ENCODE data around the gene NACA2. TPM values are rescaled to one million over a fixed set of nuclear protein-coding genes. Genes with fewer than 3 reads are reported as not detected.
"Not testable (repeated sequence)": the region's sequence is repeated elsewhere in the genome, so short reads cannot be mapped to it uniquely, and the experiment has no call there.

The NACA2 gene
- total and polyA plus RNA-seq, 2 of the 4 experiments (the other 2 are of a cell fraction), result not detected

DNA sequence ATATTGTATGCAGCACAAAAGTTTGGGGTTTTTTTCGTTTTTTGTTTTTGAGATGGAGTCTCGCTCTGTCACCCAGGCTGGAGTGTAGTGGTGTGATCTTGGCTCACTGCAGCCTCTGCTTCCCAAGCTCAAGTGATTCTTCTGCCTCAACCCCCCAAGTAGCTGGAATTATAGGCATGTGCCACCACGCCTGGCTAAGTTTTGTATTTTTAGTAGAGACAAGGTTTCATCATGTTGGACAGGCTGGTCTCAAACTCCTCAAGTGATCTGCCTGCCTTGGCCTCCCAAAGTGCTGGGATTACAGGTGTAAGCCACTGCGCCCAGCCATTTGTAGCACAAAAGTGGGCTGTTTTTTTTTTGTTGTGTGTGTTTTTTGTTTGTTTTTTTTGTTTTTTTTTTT lies 37.1 kb upstream of the NACA2 start:
- H3K4me3 ChIP-seq (ENCODE audit: insufficient read depth, low read depth, low read length); H2AK5ac ChIP-seq (ENCODE audit: low read depth, low read length); H3K36me3 ChIP-seq (ENCODE audit: control insufficient read depth, insufficient read depth, low read length); H2BK120ac ChIP-seq (ENCODE audit: low read depth, low read length); H2BK5ac ChIP-seq (ENCODE audit: low read depth, low read length, poor library complexity, severe bottlenecking); H4K8ac ChIP-seq (ENCODE audit: low read depth in 2 of 2, low read length in 2 of 2); H3K14ac ChIP-seq (replicated peaks; ENCODE audit: low read depth, low read length); intact Hi-C loops (cut with micrococcal nuclease); H3K9ac ChIP-seq (ENCODE audit: low read depth, low read length); H3K27ac ChIP-seq (ENCODE audit: insufficient read depth, low read length); H3K4me2 ChIP-seq (ENCODE audit: low read depth, low read length); H3K23ac ChIP-seq (ENCODE audit: low read depth, low read length); H3K9me3 ChIP-seq (ENCODE audit: control insufficient read depth, insufficient read depth, low read length); H3K9me1 ChIP-seq (ENCODE audit: insufficient read depth, low read length); H2AFZ ChIP-seq (replicated peaks; ENCODE audit: low read length, poor library complexity); H2BK15ac ChIP-seq (ENCODE audit: low read depth, low read length); ATAC-seq (ENCODE audit: low read depth); H2AK9ac ChIP-seq (replicated peaks; ENCODE audit: low read depth, low read length, poor library complexity); H2BK20ac ChIP-seq (ENCODE audit: low read depth, low read length); H3K4ac ChIP-seq (ENCODE audit: low read depth, low read length); H3K4me1 ChIP-seq (ENCODE audit: control insufficient read depth, insufficient read depth, low read length); H3K27me3 ChIP-seq (ENCODE audit: control insufficient read depth, insufficient read depth, low read length); H3K18ac ChIP-seq (ENCODE audit: low read depth, low read length); H4K5ac ChIP-seq (ENCODE audit: low read depth, low read length); DNase-seq; dilution Hi-C loops (cut with HindIII; ENCODE audit: low sequenced_read_pairs, unreplicated experiment); H3K79me1 ChIP-seq (ENCODE audit: low read depth in 1 of 2, low read length in 2 of 2); BruUV-seq (replicated peaks); H4K91ac ChIP-seq (ENCODE audit: insufficient read depth, low read depth, low read length); H4K20me1 ChIP-seq (ENCODE audit: insufficient read depth, low read length); H3K56ac ChIP-seq (ENCODE audit: extremely low read depth, insufficient read depth, low read length): not testable (repeated sequence)
- ChIA-PET CTCF (interaction anchor here (0.6 kb wide), 1 partner anchor 196 kb away, joined by 5 read pairs; no protein-coding TSS in a partner anchor), POLR2A (ENCODE audit: unreplicated experiment) (interaction anchor here (0.6 kb wide), 2 partner anchors 16 to 27 kb away, joined by 3 to 8 read pairs; no protein-coding TSS in a partner anchor)
- in situ Hi-C loops (cut with MboI; ENCODE audit: low sequenced_read_pairs), result loop anchor here (25.0 kb wide), 1 partner anchor 434 kb away; the partner anchor contains the start of gene MED13
- no CpG with 5 or more reads among the region's 4 CpGs for WGBS, 2 experiments (ENCODE audit: extremely low coverage in 2 of 2, insufficient read length in 1 of 2)

All from IMR-90 (cell line).